SK-N-SH treated with all-trans-retinoic acid at 6 μM for 48 hours (cell line): ENCODE data around the gene ZNF595.
"Not testable (repeated sequence)": the region's sequence is repeated elsewhere in the genome, so short reads cannot be mapped to it uniquely, and the experiment has no call there.

ENCODE experiments used
- ATAC-seq: fragments of 200-7000 bp; cut with Tn5 transposase; 3 replicates; pipeline ENCODE4 v1.9.1; 2020; ENCODE audit warnings: mild to moderate bottlenecking, moderate library complexity
- ARNTL ChIP-seq: fragments of 450-650 bp; formaldehyde crosslinking; IDR thresholded peaks from 2 replicates; pipeline ENCODE4 v1.5.0; 2020; ENCODE audit warnings: low read depth, mild to moderate bottlenecking, moderate library complexity, borderline replicate concordance
- BACH2 ChIP-seq: fragments of 250-450 bp; sonication (Bioruptor Pico); IDR thresholded peaks from 2 replicates; pipeline ENCODE4 v1.9.0; 2021; ENCODE audit warnings: mild to moderate bottlenecking, borderline replicate concordance
- CREB5 ChIP-seq: fragments of 250-450 bp; sonication (Bioruptor Pico); IDR thresholded peaks from 2 replicates; pipeline ENCODE4 v1.5.1; 2020; ENCODE audit warnings: low read depth, mild to moderate bottlenecking, moderate library complexity
- CSDC2 ChIP-seq: fragments of 250-450 bp; sonication (Bioruptor Pico); IDR thresholded peaks from 2 replicates; pipeline ENCODE4 v1.5.0; 2020; ENCODE audit warnings: mild to moderate bottlenecking, moderate library complexity
- CSRNP3 ChIP-seq: fragments of 250-450 bp; sonication (Bioruptor Pico); IDR thresholded peaks from 2 replicates; pipeline ENCODE4 v1.5.1; 2021; ENCODE audit warnings: mild to moderate bottlenecking, moderate library complexity
- GLIS3 ChIP-seq: fragments of 250-450 bp; sonication (Bioruptor Pico); IDR thresholded peaks from 2 replicates; pipeline ENCODE4 v1.5.0; 2020; ENCODE audit warnings: mild to moderate bottlenecking, moderate library complexity
- OSR1 ChIP-seq: fragments of 250-450 bp; sonication (Bioruptor Pico); IDR thresholded peaks from 2 replicates; pipeline ENCODE4 v1.8.0; 2022; ENCODE audit warnings: moderate library complexity, mild to moderate bottlenecking, inconsistent platforms
- POU6F1 ChIP-seq: fragments of 250-450 bp; sonication (Bioruptor Pico); IDR thresholded peaks from 2 replicates; pipeline ENCODE4 v1.8.0; 2021; ENCODE audit warnings: low read depth, mild to moderate bottlenecking, moderate library complexity, borderline replicate concordance
- PPARA ChIP-seq: fragments of 250-450 bp; sonication (Bioruptor Pico); IDR thresholded peaks from 2 replicates; pipeline ENCODE4 v1.5.0; 2020; ENCODE audit warnings: mild to moderate bottlenecking, borderline replicate concordance
- RARB ChIP-seq: fragments of 250-450 bp; sonication (Bioruptor Pico); IDR thresholded peaks from 2 replicates; pipeline ENCODE4 v1.8.0; 2021; ENCODE audit warnings: mild to moderate bottlenecking, moderate library complexity
- SNAI2 ChIP-seq: fragments of 250-450 bp; sonication (Bioruptor Pico); IDR thresholded peaks from 2 replicates; pipeline ENCODE4 v1.5.0; 2020; ENCODE audit warnings: mild to moderate bottlenecking, moderate library complexity
- TCF4 ChIP-seq: fragments of 250-450 bp; sonication (Bioruptor Pico); IDR thresholded peaks from 2 replicates; pipeline ENCODE4 v1.8.0; 2021; ENCODE audit warnings: mild to moderate bottlenecking, moderate library complexity, borderline replicate concordance
- TOX ChIP-seq: fragments of 250-450 bp; sonication (Bioruptor Pico); IDR thresholded peaks from 2 replicates; pipeline ENCODE4 v1.8.0; 2021; ENCODE audit warnings: mild to moderate bottlenecking, moderate library complexity, borderline replicate concordance
- TSHZ2 ChIP-seq: fragments of 250-450 bp; sonication (Bioruptor Pico); IDR thresholded peaks from 2 replicates; pipeline ENCODE4 v1.5.0; 2020; ENCODE audit warnings: mild to moderate bottlenecking, moderate library complexity
- ZC3H10 ChIP-seq: fragments of 250-450 bp; sonication (Bioruptor Pico); IDR thresholded peaks from 2 replicates; pipeline ENCODE4 v1.5.1; 2021; ENCODE audit warnings: mild to moderate bottlenecking, moderate library complexity
- ZFP3 ChIP-seq: fragments of 250-450 bp; sonication (Bioruptor Pico); IDR thresholded peaks from 2 replicates; pipeline ENCODE4 v1.5.0; 2020; ENCODE audit warnings: mild to moderate bottlenecking, moderate library complexity
- ZFP30 ChIP-seq: fragments of 450-650 bp; formaldehyde crosslinking; IDR thresholded peaks from 2 replicates; pipeline ENCODE4 v1.5.0; 2022; ENCODE audit warnings: mild to moderate bottlenecking, moderate library complexity
- ZNF565 ChIP-seq: fragments of 450-650 bp; formaldehyde crosslinking; conservative IDR thresholded peaks from 2 replicates; pipeline ENCODE4 v1.5.0; 2020; ENCODE audit warnings: low read depth, mild to moderate bottlenecking, moderate library complexity
- ZNF70 ChIP-seq: fragments of 450-650 bp; formaldehyde crosslinking; IDR thresholded peaks from 2 replicates; pipeline ENCODE4 v1.5.0; 2020; ENCODE audit warnings: mild to moderate bottlenecking, moderate library complexity
- ZNF8 ChIP-seq: fragments of 450-650 bp; formaldehyde crosslinking; IDR thresholded peaks from 2 replicates; pipeline ENCODE4 v1.5.0; 2020; ENCODE audit warnings: mild to moderate bottlenecking, moderate library complexity

Gene ZNF595

GRCh38 chr4:71830-72229 is 18.7 kb downstream of the ZNF595 start:
- TF ChIP-seq CSRNP3 (CRISPR knock-in tag) (no peak), ZC3H10 (CRISPR knock-in tag) (no peak), ZNF8 (no peak)
- ATAC-seq, result no peak

GRCh38 chr4:85951-86350 is 32.8 kb downstream of the ZNF595 start:
- TF ChIP-seq BACH2 (no peak), ZC3H10 (CRISPR knock-in tag) (no peak), TSHZ2 (CRISPR knock-in tag) (no peak), TCF4 (CRISPR knock-in tag) (no peak), GLIS3 (CRISPR knock-in tag) (no peak), SNAI2 (CRISPR knock-in tag) (no peak), CREB5 (CRISPR knock-in tag) (no peak), ZNF8 (no peak), ZNF565 (no peak), OSR1 (no peak), ZFP30 (CRISPR knock-in tag) (no peak), RARB (no peak), POU6F1 (CRISPR knock-in tag) (no peak)
- no peak for ATAC-seq

GRCh38 chr4:86559-87324 is 33.6 kb downstream of the ZNF595 start:
- not testable (repeated sequence) for ATAC-seq

- ATAC-seq, result no peak
- TF ChIP-seq CSRNP3 (CRISPR knock-in tag) (no peak), SNAI2 (CRISPR knock-in tag) (no peak), PPARA (CRISPR knock-in tag) (no peak), ZNF70 (CRISPR knock-in tag) (no peak), RARB (no peak), ZNF8 (no peak), CREB5 (CRISPR knock-in tag) (no peak), TOX (CRISPR knock-in tag) (no peak), ZFP30 (CRISPR knock-in tag) (no peak), ZNF565 (no peak), ARNTL (CRISPR knock-in tag) (no peak), TCF4 (CRISPR knock-in tag) (no peak), CSDC2 (CRISPR knock-in tag) (no peak), POU6F1 (CRISPR knock-in tag) (no peak), OSR1 (no peak), ZFP3 (CRISPR knock-in tag) (no peak), ZC3H10 (CRISPR knock-in tag) (no peak)
Measured at GRCh38 chr4:98386-98785, 45.3 kb downstream of the ZNF595 start.
